Transverse colon (tissue), 4 donors: ENCODE measurements around the gene KLHDC9. TPM values are rescaled to one million over a fixed set of nuclear protein-coding genes. Genes with fewer than 3 reads are reported as not detected.

Source experiments
- DNase-seq: peaks from one replicate; pipeline ENCODE4 v3.0.0-alpha.2; 2019
- H3K27ac ChIP-seq, 4 donors: fragments of 200-600 bp; sonication (generic); 2 replicates each; pipeline ENCODE4 v1.5.1; 2016 to 2018; ENCODE audit warnings: inconsistent platforms in 4 of 4
- H3K27me3 ChIP-seq: fragments of 200-600 bp; sonication (generic); 2 replicates; pipeline ENCODE4 v1.5.1; 2017; ENCODE audit warnings: inconsistent platforms
- H3K36me3 ChIP-seq, 4 donors: fragments of 200-600 bp; sonication (generic); 2 replicates each; pipeline ENCODE4 v1.5.1; 2017 to 2019; ENCODE audit warnings: inconsistent platforms in 4 of 4
- H3K4me1 ChIP-seq, 4 donors: fragments of 200-600 bp; sonication (generic); 2 replicates each; pipeline ENCODE4 v1.5.1; 2017 to 2020; ENCODE audit warnings: inconsistent platforms in 4 of 4
- H3K4me3 ChIP-seq, 4 donors: fragments of 200-600 bp; sonication (generic); 1 replicate in 1 of 4; 2 replicates in 3 of 4; pipeline versions ENCODE4 v1.5.1 to v1.6.1; 2017 to 2019; ENCODE audit warnings: inconsistent platforms in 4 of 4
- H3K9me3 ChIP-seq, 2 donors: fragments of 200-600 bp; sonication (generic); 2 replicates each; pipeline ENCODE4 v1.5.1; 2017 to 2019; ENCODE audit warnings: inconsistent platforms in 2 of 2
- EP300 ChIP-seq: sonication (generic); formaldehyde crosslinking; IDR thresholded peaks from one replicate; pipeline ENCODE4 v1.6.1; 2017; ENCODE audit warnings: antibody characterized with exemption, low read depth
- POLR2A ChIP-seq: fragments of 450-650 bp; IDR thresholded peaks from one replicate; pipeline ENCODE4 v1.6.1; 2016; ENCODE audit warnings: antibody characterized with exemption, mild to moderate bottlenecking, moderate library complexity
- POLR2AphosphoS5 ChIP-seq, 3 donors: sonication (generic); formaldehyde crosslinking; IDR thresholded peaks; one replicate each; pipeline ENCODE4 v1.6.1; 2016; ENCODE audit warnings: antibody characterized with exemption in 3 of 3
- WGBS, 2 donors: methylation state at CpG; one replicate each; pipeline ENCODE4 v1.1.5; 2018; ENCODE audit warnings: low coverage in 1 of 2; 5-methylcytosine and 5-hydroxymethylcytosine counted together
- in situ Hi-C, 4 donors: fragments of 200-750 bp; cut with MboI; loops; one replicate each; pipeline versions ENCODE4 v1.15.0 to v1.15.1; 2017; ENCODE audit warnings: low sequenced_read_pairs in 3 of 4, low pct_ligation_motif_present in 1 of 4, low pct_unique_long_range_greater_than_20kb in 1 of 4
- intact Hi-C: fragments of 100-400 bp; cut with DNase I; formaldehyde crosslinking; loops from one replicate; pipeline ENCODE4 v1.15.1; 2023; ENCODE audit warnings: low total_unique reads
- small RNA-seq, 4 donors: library from RNA; depleted of rRNA; stranded (forward); fragments of <200 nt; gene quantifications; one replicate each; pipeline ENCODE3, GENCODE V24; 2016
- total RNA-seq, 4 donors: library from RNA; depleted of rRNA; stranded (reverse); fragments of >200 nt; gene quantifications; one replicate each; pipeline ENCODE4 v1.1.0, GENCODE V29; 2016
- TF ChIP-seq, protein P1 (sequence below), 5 experiments: fragments of 200-600 bp in 3 of 5; fragments of 450-650 bp in 2 of 5; sonication (generic) in 3 of 5; IDR thresholded peaks; 1 replicate in 2 of 5; 2 replicates in 3 of 5; pipeline ENCODE4 v1.5.1; 2016 to 2017; ENCODE audit warnings: antibody characterized with exemption in 5 of 5, inconsistent platforms in 3 of 5, mild to moderate bottlenecking in 2 of 5, moderate library complexity in 1 of 5

The KLHDC9 gene
- total RNA-seq, 4 donors from 2014 or later: 0.80 to 16.9 (median 8.7) TPM; not detected in 1

DNA sequence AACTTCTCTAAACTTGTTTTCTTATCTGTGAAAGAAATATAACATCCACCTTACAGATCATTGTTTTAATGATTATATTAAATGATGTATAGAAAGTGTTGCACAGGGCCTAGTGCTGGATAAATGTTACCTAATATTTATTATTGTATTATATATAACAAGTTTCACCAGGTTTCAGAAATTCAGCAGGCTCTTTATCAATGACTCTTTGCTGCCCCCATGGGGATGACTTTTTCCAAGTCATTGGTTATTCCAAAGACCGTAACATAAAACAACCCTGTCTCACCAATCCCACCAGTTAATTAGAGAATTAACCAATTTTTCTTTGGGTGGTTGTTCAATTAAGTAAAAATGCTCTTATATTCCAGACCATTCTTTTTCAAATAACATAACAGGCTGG is 41.6 kb downstream of the KLHDC9 start:
- peaks cover 0 to 4% (median 2%) of the 10 kb centered on the region in 4 donors for H3K4me1 ChIP-seq
- TF ChIP-seq, protein P1, sequence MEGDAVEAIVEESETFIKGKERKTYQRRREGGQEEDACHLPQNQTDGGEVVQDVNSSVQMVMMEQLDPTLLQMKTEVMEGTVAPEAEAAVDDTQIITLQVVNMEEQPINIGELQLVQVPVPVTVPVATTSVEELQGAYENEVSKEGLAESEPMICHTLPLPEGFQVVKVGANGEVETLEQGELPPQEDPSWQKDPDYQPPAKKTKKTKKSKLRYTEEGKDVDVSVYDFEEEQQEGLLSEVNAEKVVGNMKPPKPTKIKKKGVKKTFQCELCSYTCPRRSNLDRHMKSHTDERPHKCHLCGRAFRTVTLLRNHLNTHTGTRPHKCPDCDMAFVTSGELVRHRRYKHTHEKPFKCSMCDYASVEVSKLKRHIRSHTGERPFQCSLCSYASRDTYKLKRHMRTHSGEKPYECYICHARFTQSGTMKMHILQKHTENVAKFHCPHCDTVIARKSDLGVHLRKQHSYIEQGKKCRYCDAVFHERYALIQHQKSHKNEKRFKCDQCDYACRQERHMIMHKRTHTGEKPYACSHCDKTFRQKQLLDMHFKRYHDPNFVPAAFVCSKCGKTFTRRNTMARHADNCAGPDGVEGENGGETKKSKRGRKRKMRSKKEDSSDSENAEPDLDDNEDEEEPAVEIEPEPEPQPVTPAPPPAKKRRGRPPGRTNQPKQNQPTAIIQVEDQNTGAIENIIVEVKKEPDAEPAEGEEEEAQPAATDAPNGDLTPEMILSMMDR (IDR thresholded peaks at IDR 0.05): peak; percentile 30 to 42 (median 38)
- no peak for TF ChIP-seq POLR2A
- WGBS, 2 donors: 49 to 56% methylated on average over 1 of the region's 1 CpG
- no peaks in the 10 kb centered on the region for H3K9me3 ChIP-seq
- in situ Hi-C loops (no loop called here), intact Hi-C loops (no loop called here)
- H3K4me3 ChIP-seq: no peak overlapping the region
- no peak overlapping the region for H3K27ac ChIP-seq
- H3K36me3 ChIP-seq: no peaks in the 10 kb centered on the region
- DNase-seq: no peak
- no peaks in the 10 kb centered on the region for H3K27me3 ChIP-seq

DNA sequence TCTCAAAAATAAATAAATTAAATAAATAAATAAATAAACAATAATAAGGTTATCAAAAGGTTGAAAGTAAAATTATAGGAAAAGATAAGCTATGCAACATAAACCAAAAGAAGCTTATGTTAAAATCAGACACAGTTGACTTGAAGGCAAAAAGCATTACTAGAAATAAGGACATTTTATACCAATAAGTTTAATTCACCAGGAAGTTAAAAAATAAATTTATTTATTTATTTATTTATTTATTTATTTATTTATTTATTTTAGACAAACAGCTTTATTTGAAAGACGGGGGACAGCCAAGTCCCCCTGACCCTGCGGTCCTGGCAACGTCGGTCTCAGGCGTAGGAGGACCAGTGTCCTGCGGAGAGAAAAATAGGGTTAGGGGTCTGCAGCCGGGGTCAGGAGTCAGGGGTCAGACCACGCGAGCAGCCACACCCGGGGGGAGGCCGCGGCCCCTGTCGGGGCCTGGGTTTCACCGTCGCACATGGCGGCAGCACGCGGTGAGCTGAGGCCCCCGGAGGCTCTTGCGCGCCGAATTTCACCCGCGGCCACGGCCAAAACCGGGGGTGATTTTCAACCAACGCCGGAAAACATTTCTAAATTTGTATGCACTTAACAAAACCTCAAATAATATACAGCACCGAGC is 42.7 kb downstream of the KLHDC9 start:
- Histone ChIP-seq H3K36me3 (no peaks in the 10 kb centered on the region), H3K27me3 (no peaks in the 10 kb centered on the region), H3K9me3 (no peaks in the 10 kb centered on the region), H3K4me3 (no peak overlapping the region), H3K27ac (no peak overlapping the region), H3K4me1 (peaks cover 0 to 3% (median 0%) of the 10 kb centered on the region in 4 donors)
- in situ Hi-C loops: no loop called here
- intact Hi-C loops: no loop called here
- WGBS, 2 donors: 95 to 96% methylated on average over 5 to 29 of the region's 29 CpGs
- no peak for TF ChIP-seq EP300
- TF ChIP-seq, protein P1 (IDR thresholded peaks at IDR 0.05): no peak
- TF ChIP-seq POLR2A: no peak
- no peak for TF ChIP-seq POLR2AphosphoS5 (IDR thresholded peaks at IDR 0.05)
- no peak for DNase-seq

DNA sequence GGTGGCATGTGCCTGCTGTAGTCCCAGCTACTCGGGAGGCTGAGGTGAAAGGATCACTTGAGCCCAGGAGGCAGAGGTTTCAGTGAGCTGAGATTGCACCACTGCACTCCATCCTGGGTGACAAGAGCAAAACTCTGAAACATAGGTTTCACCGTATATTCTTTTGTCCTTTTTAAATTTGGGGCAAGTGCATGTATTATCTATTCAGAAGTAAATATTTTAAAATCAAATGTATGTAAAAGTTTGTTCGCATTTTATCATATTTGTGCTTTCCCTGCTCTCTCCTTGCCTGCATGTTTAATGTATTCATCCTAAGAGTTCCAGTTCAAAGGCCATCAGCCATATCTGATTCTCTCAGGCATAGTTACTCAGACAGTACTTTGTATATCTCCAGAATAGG is 47.7 kb downstream of the KLHDC9 start:
- DNase-seq: no peak
- Histone ChIP-seq H3K36me3 (no peaks in the 10 kb centered on the region), H3K9me3 (no peaks in the 10 kb centered on the region), H3K27ac (no peak overlapping the region), H3K27me3 (no peaks in the 10 kb centered on the region), H3K4me3 (no peak overlapping the region), H3K4me1 (no peaks in the 10 kb centered on the region)
- in situ Hi-C loops (no loop called here), intact Hi-C loops (no loop called here)
- TF ChIP-seq, protein P1 (IDR thresholded peaks at IDR 0.05): no peak
- TF ChIP-seq POLR2AphosphoS5 (IDR thresholded peaks at IDR 0.05) (no peak), EP300 (no peak), POLR2A (no peak)
- WGBS, 2 donors: 81 to 84% methylated on average over 2 to 3 of the region's 3 CpGs

Small RNAs within 50 kb of the gene (small RNA-seq; reads per million reads assigned to genes)
- 0 reads per million in 4 donors for gene RF01225

Other genes with a start within 250 kb of the KLHDC9 start
- gene CD244, start 235.5 kb upstream of the KLHDC9 start, total RNA-seq: under 1 TPM in 2 of 4 donors, not detected in 2; 0.48 to 0.55 TPM
- 100 to 1,000 TPM in 1 of 4 donors, 10 to 100 TPM in 1, 1 to 10 TPM in 1, not detected in 1; 9.5 to 256 (median 46.2) TPM for gene ITLN1, start 213.2 kb upstream of the KLHDC9 start, total RNA-seq
- gene ITLN2, start 143.6 kb upstream of the KLHDC9 start, total RNA-seq: not detected
- gene F11R, start 77.2 kb upstream of the KLHDC9 start, total RNA-seq: 100 to 1,000 TPM in 2 of 4 donors, 10 to 100 TPM in 2; 91.7 to 126 (median 105) TPM
- 100 to 1,000 TPM; 104 to 224 (median 191) TPM for gene TSTD1, start 59.4 kb upstream of the KLHDC9 start, total RNA-seq
- gene USF1, start 52.4 kb upstream of the KLHDC9 start, total RNA-seq: 10 to 100 TPM; 34.4 to 78.2 (median 64.9) TPM
- gene ARHGAP30, start 28.5 kb upstream of the KLHDC9 start, total RNA-seq: 10 to 100 TPM in 1 of 4 donors, 1 to 10 TPM in 2, under 1 TPM in 1; 0.60 to 11.0 (median 4.4) TPM
- gene NECTIN4, start 8.8 kb upstream of the KLHDC9 start, total RNA-seq: 1 to 10 TPM in 1 of 4 donors, under 1 TPM in 2, not detected in 1; 0.37 to 4.0 (median 0.82) TPM
- gene PFDN2, start 19.7 kb downstream of the KLHDC9 start, total RNA-seq: 10 to 100 TPM; 28.9 to 70.5 (median 45.9) TPM
- 10 to 100 TPM; 45.6 to 83.0 (median 75.4) TPM for gene NIT1, start 19.7 kb downstream of the KLHDC9 start, total RNA-seq
- gene DEDD, start 34.3 kb downstream of the KLHDC9 start, total RNA-seq: 10 to 100 TPM; 30.3 to 73.7 (median 38.6) TPM
- gene UFC1, start 55.6 kb downstream of the KLHDC9 start, total RNA-seq: 10 to 100 TPM; 30.1 to 96.4 (median 51.5) TPM
- gene USP21, start 61.1 kb downstream of the KLHDC9 start, total RNA-seq: 10 to 100 TPM; 19.5 to 75.9 (median 35.3) TPM
- 10 to 100 TPM in 2 of 4 donors, 1 to 10 TPM in 2; 2.8 to 19.2 (median 11.8) TPM for gene PPOX, start 68.1 kb downstream of the KLHDC9 start, total RNA-seq
- 10 to 100 TPM in 3 of 4 donors, 1 to 10 TPM in 1; 3.0 to 71.4 (median 26.6) TPM for gene B4GALT3, start 79.1 kb downstream of the KLHDC9 start, total RNA-seq
- gene ADAMTS4, start 100.7 kb downstream of the KLHDC9 start, total RNA-seq: 10 to 100 TPM in 2 of 4 donors, 1 to 10 TPM in 2; 1.2 to 34.8 (median 7.2) TPM
- gene NDUFS2, start 104.0 kb downstream of the KLHDC9 start, total RNA-seq: 100 to 1,000 TPM in 3 of 4 donors, 10 to 100 TPM in 1; 82.6 to 209 (median 144) TPM
- gene FCER1G, start 116.9 kb downstream of the KLHDC9 start, total RNA-seq: 100 to 1,000 TPM in 1 of 4 donors, 10 to 100 TPM in 3; 20.9 to 194 (median 49.2) TPM
- gene APOA2, start 125.3 kb downstream of the KLHDC9 start, total RNA-seq: not detected
- gene TOMM40L, start 127.7 kb downstream of the KLHDC9 start, total RNA-seq: 10 to 100 TPM in 2 of 4 donors, 1 to 10 TPM in 2; 5.8 to 21.4 (median 12.6) TPM
- gene NR1I3, start 139.8 kb downstream of the KLHDC9 start, total RNA-seq: not detected
- 1 to 10 TPM in 2 of 4 donors, not detected in 2; 1.8 to 2.1 TPM for gene PCP4L1, start 160.4 kb downstream of the KLHDC9 start, total RNA-seq
- 1 to 10 TPM; 1.4 to 3.0 (median 1.6) TPM for gene MPZ, start 211.6 kb downstream of the KLHDC9 start, total RNA-seq
- gene SDHC, start 216.0 kb downstream of the KLHDC9 start, total RNA-seq: 100 to 1,000 TPM in 1 of 4 donors, 10 to 100 TPM in 3; 32.1 to 223 (median 52.5) TPM